Measurements from ENCODE around the gene CHST11.

CHST11 gene

GRCh38 chr12:104436790-104437189, 20.0 kb upstream of the CHST11 start:
- Histone ChIP-seq H3K4me3 (ENCODE audit: low read length) (no peak overlapping the region), H3K4me2 (ENCODE audit: low read length) (no peak overlapping the region), H3K27me3 (ENCODE audit: control insufficient read depth, low read length) (peaks cover 12% of the 10 kb centered on the region; the same call in 1 of the 2 replicates), H3K9me2 (replicated peaks; ENCODE audit: control insufficient read depth, low read length) (no peaks in the 10 kb centered on the region), H4K20me1 (ENCODE audit: control insufficient read depth, insufficient read depth, low read depth, low read length) (no peaks in the 10 kb centered on the region), H3K4me1 (ENCODE audit: control insufficient read depth, low read length) (no peaks in the 10 kb centered on the region), H3K79me2 (ENCODE audit: control insufficient read depth, low read length) (no peaks in the 10 kb centered on the region), H3K36me3 (ENCODE audit: control insufficient read depth, low read length) (no peaks in the 10 kb centered on the region), H3K27ac (ENCODE audit: low read depth, low read length) (no peak overlapping the region), H3K9me3 (ENCODE audit: control insufficient read depth, insufficient read depth, low read length) (no peaks in the 10 kb centered on the region), H3F3A (ENCODE audit: control insufficient read depth, insufficient read depth) (no peaks in the 10 kb centered on the region)
- TF ChIP-seq EZH2phosphoT487 (IDR thresholded peaks at IDR 0.05; ENCODE audit: borderline replicate concordance, low read length): no peak
- no peak for TF ChIP-seq CTCF (IDR thresholded peaks at IDR 0.05; ENCODE audit: low read depth, low read length, poor library complexity, severe bottlenecking)

- TF ChIP-seq CTCF (IDR thresholded peaks at IDR 0.05; ENCODE audit: low read depth, low read length, poor library complexity, severe bottlenecking) (no peak), EZH2phosphoT487 (IDR thresholded peaks at IDR 0.05; ENCODE audit: borderline replicate concordance, low read length) (no peak)
- H3K27me3 ChIP-seq (ENCODE audit: control insufficient read depth, low read length): peaks cover 12% of the 10 kb centered on the region; the same call in 1 of the 2 replicates
- H3K4me2 ChIP-seq (ENCODE audit: low read length): no peak overlapping the region
- no peak overlapping the region for H3K27ac ChIP-seq (ENCODE audit: low read depth, low read length)
- no peaks in the 10 kb centered on the region for H3K9me2 ChIP-seq (replicated peaks; ENCODE audit: control insufficient read depth, low read length)
- no peaks in the 10 kb centered on the region for H4K20me1 ChIP-seq (ENCODE audit: control insufficient read depth, insufficient read depth, low read depth, low read length)
- no peak overlapping the region for H3K4me3 ChIP-seq (ENCODE audit: low read length)
- H3K79me2 ChIP-seq (ENCODE audit: control insufficient read depth, low read length): no peaks in the 10 kb centered on the region
- no peaks in the 10 kb centered on the region for H3F3A ChIP-seq (ENCODE audit: control insufficient read depth, insufficient read depth)
- peaks cover 5% of the 10 kb centered on the region for H3K4me1 ChIP-seq (ENCODE audit: control insufficient read depth, low read length)
- H3K36me3 ChIP-seq (ENCODE audit: control insufficient read depth, low read length): no peaks in the 10 kb centered on the region
- H3K9me3 ChIP-seq (ENCODE audit: control insufficient read depth, insufficient read depth, low read length): no peaks in the 10 kb centered on the region
Observed at GRCh38 chr12:104438134-104438533, 18.6 kb upstream of the CHST11 start.

GRCh38 chr12:104439137-104439536, 17.6 kb upstream of the CHST11 start:
- Histone ChIP-seq H3F3A (ENCODE audit: control insufficient read depth, insufficient read depth) (no peaks in the 10 kb centered on the region), H3K4me1 (ENCODE audit: control insufficient read depth, low read length) (peaks cover 10% of the 10 kb centered on the region), H3K9me3 (ENCODE audit: control insufficient read depth, insufficient read depth, low read length) (no peaks in the 10 kb centered on the region), H3K27ac (ENCODE audit: low read depth, low read length) (no peak overlapping the region), H4K20me1 (ENCODE audit: control insufficient read depth, insufficient read depth, low read depth, low read length) (no peaks in the 10 kb centered on the region), H3K36me3 (ENCODE audit: control insufficient read depth, low read length) (no peaks in the 10 kb centered on the region), H3K27me3 (ENCODE audit: control insufficient read depth, low read length) (peaks cover 12% of the 10 kb centered on the region; the same call in 1 of the 2 replicates), H3K4me3 (ENCODE audit: low read length) (no peak overlapping the region), H3K4me2 (ENCODE audit: low read length) (no peak overlapping the region), H3K9me2 (replicated peaks; ENCODE audit: control insufficient read depth, low read length) (no peaks in the 10 kb centered on the region), H3K79me2 (ENCODE audit: control insufficient read depth, low read length) (no peaks in the 10 kb centered on the region)
- TF ChIP-seq EZH2phosphoT487 (IDR thresholded peaks at IDR 0.05; ENCODE audit: borderline replicate concordance, low read length): no peak
- no peak for TF ChIP-seq CTCF (IDR thresholded peaks at IDR 0.05; ENCODE audit: low read depth, low read length, poor library complexity, severe bottlenecking)

Data from DOHH2 (cell line).